HG03521 (cell line): ENCODE data around the gene FPGS.

Source experiments
- ATAC-seq: cut with Tn5 transposase; IDR thresholded peaks from one replicate; pipeline ENCODE4 v1.9.1; 2021; ENCODE audit warnings: mild to moderate bottlenecking, moderate library complexity; ENCODE audit not compliant: unreplicated experiment

Gene FPGS

DNA sequence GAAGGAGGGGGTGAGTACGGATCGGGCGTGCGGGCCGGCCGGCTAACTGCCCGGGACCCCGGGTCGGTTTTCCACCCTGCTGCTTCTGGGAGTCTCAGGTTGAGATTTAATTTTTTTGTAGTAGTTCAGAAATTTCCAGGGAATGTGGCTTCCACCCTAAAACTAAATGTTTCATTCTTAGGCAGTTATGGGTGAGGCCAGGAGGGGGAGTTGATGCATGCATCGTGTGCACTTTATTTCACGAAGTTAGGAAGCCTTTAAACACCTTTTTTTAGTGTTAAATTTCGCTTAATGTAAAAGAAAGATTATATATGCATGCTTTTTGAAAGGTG lies 15.9 kb upstream of the FPGS start:
- no peak for ATAC-seq

DNA sequence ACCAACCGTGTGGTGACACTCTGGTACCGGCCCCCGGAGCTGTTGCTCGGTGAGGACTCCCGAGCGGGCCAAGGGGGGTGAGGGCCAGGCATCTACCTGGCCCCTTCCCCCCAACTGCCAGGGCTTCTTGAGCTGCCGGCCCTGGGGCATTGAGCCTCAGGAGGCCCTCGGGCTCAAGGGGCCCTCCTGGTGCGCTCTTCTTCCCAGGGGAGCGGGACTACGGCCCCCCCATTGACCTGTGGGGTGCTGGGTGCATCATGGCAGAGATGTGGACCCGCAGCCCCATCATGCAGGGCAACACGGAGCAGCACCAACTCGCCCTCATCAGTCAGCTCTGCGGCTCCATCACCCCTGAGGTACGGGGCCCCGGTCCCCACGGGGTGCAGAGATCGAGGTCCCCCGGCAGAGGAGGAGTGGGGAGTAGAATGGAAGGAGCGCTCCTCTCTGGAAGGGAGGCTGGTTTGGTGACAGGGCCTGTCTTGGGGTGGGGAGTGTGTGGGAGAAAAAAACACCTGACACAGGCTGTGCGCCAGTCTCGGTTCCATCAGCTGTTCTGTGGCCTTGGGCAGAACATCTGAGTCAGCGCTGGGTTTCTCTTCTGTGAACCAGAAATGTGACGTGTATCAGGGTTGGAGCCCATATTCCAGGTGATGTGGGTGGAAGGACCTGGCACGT lies 14.2 kb upstream of the FPGS start:
- no peak for ATAC-seq

DNA sequence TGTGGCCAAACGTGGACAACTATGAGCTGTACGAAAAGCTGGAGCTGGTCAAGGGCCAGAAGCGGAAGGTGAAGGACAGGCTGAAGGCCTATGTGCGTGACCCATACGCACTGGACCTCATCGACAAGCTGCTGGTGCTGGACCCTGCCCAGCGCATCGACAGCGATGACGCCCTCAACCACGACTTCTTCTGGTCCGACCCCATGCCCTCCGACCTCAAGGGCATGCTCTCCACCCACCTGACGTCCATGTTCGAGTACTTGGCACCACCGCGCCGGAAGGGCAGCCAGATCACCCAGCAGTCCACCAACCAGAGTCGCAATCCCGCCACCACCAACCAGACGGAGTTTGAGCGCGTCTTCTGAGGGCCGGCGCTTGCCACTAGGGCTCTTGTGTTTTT lies 13.5 kb upstream of the FPGS start:
- no peak for ATAC-seq

DNA sequence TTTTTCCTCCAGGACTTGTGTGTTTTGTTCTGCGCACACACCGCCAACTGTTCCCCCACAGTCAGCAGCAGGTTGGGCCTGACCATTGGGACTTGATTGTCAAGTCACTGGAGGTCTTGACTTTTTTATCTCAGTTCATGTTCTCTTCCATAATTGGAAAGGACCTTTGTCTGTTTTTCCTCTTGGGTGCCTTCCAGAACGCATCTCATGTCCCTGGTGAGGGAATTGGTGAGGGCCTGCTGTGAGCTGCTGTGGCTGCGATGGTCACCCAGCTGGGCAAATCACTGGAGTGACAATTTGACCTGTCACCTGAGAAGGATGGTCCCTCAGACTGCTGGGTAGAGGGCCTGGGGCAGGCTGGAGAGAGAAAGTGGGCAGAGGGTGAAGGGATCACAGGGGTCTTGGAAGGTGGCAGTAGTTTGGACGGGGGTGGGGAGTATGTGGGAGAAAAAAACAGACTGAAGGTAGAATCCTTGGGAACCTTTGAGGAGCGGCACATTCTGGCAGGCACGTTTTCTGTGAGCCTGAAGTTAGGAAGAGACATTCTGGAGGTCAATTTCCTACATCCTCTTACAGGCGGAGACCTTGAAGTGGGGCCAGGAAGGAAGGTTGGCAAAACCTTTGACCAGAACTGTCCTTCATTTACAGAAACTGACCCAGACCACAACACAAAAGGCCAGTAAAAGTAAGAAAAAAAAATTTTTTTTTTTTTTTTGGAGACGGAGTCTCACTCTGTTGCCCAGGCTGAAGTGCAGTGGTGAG lies 12.4 kb upstream of the FPGS start:
- no peak for ATAC-seq

DNA sequence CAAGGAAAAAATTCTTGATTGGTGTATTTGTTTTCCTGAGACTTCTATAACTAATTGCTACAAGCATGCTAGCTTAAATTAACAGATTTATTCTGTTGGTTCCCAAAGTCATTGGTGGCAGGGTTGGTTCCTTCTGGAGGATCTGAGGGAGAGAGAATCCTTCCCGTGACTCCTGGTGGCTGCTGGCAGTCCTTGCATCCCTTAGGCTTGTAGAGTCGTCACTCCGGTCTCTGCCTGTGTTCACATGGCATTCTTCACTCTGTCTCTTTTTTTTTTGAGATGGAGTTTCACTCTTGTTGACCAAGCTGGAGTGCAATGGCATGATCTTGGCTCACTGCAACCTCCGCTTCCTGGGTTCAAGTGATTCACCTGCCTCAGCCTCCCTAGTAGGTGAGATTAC lies 11.6 kb upstream of the FPGS start:
- no peak for ATAC-seq

DNA sequence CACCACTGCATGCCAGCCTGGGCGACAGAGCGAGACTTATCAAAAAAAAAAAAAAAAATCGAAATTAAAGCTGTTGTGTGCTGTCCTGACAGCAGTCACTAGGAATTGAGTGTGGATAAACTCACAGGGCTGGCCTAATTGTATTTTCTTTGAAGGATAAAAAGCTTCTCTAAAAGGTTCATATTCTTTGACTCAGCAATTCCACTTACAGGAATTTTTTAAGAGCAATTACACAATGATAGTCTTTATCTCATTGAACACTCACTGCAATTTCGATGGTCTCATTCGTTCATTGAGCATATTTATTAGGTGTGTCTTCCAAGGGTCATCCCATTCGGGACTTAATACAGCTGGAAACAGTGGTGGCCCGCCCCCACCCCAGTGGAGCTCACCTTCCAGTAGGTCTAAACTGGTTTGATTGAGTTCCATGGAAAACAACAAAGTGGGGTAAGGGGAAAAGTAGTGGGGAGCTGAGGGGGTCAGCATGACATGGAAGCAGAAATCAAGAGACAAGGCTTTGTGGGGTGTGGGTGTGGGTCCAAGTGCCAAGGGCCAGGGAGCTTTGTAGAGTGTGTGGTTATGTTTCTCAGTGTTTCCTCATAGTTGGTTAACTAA lies 10.2 kb upstream of the FPGS start:
- ATAC-seq = no peak

DNA sequence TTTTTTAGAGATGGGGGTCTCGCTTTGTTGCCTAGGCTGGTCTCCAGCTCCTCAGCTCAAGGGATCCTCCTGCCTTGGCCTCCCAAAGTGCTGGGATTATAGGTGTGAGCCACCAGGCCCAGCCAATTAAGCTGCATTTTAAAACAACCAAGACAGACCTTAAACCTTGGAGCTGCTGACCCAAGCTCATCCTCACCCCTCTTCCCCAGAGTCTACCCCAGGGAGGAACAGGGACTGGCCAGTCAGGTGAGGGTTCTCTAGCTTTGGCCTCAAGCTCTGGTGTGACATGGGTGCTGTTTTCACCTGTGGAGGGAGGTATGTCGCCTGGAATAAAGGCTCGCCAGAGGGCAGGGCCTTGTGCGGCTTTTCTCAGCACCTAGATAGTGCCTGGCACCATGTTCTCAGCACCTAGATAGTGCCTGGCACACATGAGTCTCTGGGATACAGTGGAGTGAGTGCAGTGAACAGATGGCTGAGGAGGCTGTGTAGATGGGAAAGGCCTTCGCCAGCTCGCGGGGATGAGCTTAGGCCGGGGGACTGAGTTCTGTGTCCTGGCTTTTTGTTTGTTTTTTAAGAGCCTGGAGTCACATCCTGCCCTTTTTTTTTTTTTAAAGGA lies 9.5 kb upstream of the FPGS start:
- no peak for ATAC-seq

DNA sequence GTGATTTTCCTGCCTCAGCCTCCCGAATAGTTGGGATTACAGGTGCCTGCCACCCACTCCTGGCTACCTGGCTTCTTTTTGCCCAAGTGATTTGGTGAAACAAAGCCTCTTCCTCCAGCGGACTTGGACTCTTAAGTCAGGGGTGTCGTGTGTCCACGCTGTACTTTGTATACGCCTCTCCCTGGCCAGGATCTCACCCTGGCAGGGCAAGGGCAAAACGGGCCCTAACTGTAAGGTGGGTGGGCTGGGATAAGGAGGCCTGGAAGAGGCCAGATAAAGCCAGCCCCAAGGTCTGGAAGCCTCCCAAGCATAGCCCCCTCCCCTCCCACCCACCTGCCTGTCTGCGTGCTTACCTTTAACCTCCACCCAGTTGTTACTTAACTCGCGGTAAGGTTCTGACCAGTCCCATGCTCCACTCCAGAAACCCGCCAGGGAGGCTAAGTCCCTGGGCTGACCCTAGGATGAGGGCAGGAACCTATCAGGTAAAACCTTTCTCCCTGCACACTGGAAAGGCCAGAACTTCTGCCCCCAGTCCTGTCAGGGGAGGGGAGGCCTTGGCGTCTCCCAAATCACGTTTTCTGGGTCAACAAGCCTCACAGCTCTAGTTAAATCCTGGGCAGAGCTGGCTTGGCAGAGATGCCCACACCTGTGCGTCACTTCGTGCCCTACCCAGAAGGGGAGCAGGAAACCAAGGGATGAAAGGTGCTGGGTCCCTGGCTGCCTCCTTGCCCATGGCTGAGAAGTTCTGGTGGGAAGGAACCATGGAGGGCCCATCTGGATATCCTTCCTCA lies 8.5 kb upstream of the FPGS start:
- no peak for ATAC-seq

DNA sequence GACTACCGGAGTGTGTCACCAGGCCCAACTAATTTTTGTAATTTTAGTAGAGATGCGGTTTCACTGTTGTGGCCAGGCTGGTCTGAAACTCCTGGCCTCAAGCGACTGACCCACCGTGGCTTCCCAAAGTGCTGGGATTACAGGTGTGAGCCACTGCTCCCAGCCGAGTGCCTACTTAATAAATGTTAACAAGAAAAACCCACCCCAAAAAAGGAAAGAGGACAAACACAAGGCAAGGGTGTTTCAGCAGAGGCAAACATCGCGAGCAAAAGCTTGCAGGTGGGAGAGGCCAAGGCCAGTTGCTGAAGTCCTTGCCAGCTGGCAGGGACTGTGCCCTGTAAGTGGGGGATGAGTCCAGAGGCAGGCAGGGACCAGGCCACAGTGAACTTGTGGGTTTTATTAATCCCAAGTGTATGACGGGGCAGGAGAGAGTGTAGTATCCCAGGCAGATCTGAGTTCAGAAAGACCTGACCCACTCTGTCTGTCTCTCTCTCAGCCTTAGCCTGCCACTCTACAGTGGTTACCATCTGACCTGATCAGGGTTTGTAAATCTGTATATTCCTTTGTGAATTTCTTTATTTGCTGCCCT lies 6.4 kb upstream of the FPGS start:
- no peak for ATAC-seq

DNA sequence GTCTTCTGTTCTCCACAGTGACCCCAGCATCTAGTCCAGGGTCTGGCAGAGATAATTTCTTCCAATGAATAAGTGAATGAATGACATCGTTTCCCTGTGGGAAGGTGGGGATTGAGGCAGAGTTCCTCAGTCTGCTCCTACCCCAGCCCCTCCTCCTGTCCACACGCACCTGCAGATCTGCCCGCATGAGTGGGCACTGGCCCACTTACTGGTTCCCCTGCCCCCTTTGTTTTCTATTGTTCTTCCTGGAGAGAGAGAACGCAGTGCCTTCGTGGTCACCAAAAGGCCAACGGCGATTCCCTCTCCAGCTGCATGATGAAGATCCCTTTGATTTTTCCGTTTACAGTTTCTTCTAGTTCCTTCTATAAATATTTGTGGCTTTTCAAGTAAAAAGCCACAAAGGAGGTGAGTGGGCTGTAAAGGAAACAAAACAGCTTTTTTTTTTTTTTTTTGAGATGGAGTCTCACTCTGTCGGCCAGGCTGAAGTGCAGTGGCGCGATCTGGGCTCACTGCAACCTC lies 5.8 kb upstream of the FPGS start:
- no peak for ATAC-seq

DNA sequence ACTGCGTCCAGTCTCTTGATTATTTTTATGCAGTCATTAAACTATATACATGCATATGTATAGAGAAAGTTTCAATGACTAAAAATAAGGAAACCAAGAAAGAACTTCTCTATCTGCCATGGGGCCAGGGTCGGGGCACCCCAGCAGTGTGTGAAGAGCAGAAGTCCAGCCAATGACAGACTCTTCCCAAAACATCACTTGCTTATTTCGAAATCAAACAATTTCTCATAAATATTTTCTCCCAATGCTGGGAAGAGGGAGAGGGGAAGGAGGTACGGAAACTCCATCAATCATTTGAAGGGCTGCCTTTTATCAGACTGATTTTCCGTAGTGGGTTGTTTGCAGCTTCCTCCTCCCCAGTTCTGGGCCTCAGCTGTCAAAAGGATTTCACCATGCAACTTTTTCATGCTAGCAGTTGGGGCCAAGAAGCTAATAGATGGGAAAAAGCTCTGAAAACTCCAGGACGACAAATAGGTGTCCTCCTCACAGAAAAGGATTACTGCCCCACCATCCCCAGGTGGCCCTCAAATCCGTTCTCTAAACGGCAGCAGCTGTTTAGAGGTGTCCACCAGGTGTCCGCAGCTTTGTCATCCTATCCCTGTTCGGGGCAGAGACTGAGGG lies 617 bp upstream of the FPGS start:
- no peak for ATAC-seq

DNA sequence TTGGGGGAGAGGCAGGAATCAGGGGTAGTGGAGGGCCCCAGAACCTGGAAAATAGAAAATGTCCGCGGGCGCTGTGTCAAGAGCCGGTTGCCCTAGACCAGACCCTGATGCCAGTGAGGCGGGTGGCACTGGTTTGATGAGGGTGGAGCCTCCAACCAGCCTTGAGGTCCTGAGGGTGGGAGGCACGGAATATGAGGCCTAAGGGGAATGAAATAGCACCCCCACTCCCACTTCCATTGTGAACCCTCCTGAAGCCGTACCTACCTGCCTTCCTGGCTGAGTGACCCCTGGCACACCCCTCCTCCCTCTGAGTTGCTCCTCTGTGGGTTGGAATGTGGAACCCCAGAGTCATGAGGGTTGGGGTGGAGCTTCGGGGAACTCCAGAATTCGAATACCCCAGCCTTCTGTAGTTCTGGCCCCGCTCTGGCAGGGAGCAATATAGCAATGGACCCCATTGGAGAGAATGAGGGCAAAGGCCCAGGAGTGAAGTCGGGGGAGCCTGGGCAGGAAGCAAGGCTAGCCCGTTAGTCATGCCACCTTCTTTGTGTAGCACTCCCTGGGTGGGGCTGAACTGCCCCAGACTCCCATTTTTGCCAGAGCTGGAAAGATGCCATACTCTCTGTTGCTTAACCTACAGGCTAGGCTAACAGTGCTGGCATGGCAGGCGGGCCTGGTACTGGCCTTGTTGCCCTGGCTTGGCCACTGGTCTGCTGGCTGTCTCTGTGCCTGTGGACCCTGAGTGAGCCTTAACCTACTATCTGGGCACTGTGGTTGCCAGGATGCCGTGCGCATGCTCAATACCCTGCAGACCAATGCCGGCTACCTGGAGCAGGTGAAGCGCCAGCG lies 1.0 kb downstream of the FPGS start:
- ATAC-seq = no peak

DNA sequence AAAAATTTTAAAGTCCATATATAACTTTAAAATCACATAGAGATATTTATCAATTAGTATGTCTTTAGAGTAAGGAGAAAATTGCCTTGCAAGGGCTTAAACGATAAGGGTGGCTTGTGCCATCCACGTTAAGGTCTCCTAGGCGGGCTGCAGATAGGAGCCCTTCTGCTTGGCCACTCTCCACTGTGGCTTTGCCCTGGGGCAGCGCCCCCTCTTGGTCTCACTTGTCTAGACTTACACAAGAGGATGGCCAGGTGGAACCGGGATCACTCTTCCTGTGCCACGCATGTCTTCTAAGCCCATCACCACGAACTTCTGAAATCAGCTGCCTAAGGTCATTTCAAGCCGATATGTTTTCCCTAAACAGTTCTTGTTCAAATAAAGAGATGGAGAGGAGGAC lies 2.9 kb downstream of the FPGS start:
- no peak for ATAC-seq

DNA sequence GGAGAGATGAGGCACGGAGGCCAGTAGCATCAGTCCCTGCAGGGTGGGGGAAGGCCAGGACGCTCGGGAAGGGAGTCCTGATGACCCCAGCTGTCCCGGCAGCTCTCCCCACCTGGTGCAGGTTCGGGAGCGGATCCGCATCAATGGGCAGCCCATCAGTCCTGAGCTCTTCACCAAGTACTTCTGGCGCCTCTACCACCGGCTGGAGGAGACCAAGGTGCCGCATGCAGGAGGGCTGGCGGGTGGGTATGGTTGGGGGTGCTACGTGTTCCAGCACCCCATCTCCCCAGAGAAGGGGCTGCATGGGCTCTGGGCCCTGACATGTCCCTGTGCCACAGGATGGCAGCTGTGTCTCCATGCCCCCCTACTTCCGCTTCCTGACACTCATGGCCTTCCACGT lies 4.2 kb downstream of the FPGS start:
- ATAC-seq = no peak

DNA sequence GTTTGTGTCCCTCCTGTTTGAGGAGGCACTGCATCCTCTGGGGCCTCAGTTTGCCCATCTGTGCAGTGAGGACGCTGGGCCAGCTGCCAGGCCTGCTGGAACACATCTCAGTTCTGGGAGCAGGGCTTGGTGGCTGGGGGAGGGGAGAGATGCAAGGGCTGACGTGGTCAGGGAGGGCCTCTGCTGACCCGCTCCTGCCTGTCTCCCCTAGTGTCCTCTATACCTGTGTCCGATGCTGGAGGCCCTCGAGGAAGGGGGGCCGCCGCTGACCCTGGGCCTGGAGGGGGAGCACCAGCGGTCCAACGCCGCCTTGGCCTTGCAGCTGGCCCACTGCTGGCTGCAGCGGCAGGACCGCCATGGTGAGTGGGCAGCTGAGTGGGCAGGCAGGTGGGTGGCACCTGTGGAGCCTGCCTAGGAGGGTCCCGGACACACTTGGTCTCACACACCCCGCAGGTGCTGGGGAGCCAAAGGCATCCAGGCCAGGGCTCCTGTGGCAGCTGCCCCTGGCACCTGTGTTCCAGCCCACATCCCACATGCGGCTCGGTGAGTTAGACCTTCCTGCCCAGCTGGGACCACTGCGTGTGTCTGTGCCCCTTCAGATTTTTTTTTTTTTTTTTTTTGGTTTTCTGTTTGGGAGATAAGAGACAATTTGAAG lies 5.8 kb downstream of the FPGS start:
- ATAC-seq = no peak

DNA sequence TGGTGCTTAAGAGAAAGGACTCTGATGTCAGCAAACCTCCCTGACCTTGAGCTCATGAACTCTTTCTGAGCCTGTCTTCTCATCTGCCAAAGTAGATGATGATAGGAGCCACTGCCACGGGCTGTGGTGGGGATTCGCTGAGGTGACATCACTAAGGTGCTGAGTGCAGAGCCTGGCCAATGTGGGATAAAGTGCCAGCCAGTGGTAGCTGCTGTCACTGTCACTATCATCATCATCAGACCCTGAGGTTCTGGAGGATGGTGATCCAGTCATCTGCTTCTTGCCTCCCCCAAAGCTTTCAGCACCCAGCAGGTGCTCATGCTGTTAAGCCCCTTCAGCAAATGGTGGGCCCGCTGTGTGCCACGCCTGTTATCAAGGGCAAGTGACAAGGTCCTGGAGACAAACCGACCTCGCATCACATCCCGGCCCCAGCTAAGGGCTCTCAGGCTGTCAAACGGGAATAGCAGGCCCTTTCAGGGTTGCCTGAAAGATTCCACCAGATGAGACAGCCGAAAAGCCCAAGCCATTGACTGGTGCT lies 6.4 kb downstream of the FPGS start:
- ATAC-seq = no peak

DNA sequence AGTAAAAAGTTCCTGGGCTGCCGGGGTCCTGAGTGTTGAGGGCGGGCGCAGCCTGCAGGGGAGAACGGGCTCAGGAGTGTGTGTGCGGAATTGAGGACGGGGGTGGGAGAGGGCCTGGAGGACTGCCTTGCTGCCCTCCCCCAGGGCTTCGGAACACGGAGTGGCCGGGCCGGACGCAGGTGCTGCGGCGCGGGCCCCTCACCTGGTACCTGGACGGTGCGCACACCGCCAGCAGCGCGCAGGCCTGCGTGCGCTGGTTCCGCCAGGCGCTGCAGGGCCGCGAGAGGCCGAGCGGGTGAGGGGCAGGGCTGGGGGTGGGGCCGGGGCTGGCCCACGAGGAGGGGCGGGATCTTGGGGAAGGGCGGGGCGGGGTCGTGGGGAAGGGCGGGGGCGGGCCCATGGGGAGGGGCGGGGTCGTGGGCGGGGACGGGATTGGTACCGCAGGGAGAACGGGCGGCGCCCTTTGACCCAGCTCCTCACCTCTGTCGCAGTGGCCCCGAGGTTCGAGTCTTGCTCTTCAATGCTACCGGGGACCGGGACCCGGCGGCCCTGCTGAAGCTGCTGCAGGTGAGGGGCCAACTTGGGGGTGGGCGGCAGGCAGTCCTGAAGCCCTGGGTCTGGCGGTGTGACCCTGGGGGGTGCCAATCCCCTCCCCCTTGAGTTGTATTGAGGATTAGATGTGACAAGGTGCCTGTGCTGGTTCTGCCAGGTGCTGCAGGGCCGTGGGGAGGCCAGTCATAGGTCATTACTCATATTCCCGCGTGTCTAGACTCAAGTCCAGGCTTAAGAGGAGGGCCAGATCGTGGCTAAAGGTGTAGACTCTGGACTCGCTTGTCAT lies 7.1 kb downstream of the FPGS start:
- ATAC-seq = no peak
